ENCODE measurements around the gene PDE4D.
A peak's percentile ranks its signal among the peaks of the same experiment; 100 is the strongest.
"Not testable (repeated sequence)": the region's sequence is repeated elsewhere in the genome, so short reads cannot be mapped to it uniquely, and the experiment has no call there.

PDE4D gene

DNA sequence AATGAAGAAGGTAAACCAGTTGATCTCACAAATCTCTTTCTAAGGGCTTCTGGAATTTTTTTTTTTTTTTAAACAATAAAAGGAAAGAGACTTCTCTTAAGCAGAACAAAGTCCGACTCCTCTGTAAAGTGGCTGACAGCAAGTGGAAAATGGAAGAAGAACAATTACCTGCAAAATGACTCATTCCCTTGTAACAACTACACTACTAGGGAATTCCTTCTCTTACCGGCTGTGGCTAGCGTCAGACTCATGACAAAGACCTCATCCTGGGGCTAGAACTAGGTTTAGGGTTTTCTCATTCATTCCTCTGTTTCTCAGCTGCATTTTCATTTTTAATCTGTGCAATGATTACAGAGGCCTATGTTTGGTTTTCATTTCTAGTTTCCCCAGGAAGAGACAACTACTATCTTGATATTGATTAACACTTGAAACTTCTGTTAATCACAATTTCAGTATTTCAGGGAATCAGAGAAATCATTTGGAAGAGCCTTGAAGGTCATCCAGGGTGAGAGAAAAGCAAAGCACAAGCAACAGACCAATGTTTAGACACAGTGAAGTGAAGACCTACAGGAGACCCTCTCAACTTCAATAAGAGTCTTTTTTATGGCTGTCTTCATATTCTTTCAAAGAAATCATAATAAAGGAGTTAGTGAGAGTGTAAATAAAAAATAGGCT, 872.8 kb downstream of the PDE4D start:
- DNase-seq = no peak

DNA sequence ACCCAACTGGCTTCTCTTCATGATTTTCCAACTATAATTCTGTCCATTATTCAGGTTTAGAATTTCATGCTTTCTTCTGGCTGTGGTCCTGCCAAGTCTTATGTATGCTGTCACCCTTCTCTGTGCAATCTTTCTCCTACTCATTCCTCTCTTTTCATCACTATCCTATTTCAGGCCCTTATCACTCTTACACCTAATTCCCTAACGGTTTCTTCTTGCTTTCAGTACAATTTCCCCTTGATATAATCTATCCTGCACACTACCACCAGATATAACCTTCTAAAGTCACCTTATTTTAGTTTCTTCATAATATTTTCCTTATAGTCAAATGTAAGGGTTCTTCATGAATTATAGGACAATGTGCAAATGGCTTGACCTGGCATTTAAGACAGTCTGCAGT, 874.4 kb downstream of the PDE4D start:
- no peak for DNase-seq

DNA sequence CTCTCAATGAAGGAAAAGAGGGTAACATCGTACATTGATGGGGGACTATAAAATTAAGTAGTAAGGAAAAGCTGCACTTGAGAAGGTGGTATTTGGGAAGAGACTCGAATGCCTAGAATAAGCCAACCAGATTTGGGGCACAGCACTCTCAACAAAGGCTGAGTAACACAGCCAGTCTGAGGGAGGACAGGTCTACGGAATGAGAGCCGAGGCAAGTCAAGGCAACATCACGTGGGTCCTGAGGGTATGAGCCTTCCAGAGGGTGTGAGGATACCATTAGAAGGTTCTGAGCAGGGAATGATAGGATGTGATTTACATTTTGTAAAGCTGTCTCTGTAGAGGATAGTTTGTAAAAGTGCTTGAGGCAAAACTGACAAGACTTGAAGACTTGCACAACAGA, 876.6 kb downstream of the PDE4D start:
- no peak for DNase-seq

DNA sequence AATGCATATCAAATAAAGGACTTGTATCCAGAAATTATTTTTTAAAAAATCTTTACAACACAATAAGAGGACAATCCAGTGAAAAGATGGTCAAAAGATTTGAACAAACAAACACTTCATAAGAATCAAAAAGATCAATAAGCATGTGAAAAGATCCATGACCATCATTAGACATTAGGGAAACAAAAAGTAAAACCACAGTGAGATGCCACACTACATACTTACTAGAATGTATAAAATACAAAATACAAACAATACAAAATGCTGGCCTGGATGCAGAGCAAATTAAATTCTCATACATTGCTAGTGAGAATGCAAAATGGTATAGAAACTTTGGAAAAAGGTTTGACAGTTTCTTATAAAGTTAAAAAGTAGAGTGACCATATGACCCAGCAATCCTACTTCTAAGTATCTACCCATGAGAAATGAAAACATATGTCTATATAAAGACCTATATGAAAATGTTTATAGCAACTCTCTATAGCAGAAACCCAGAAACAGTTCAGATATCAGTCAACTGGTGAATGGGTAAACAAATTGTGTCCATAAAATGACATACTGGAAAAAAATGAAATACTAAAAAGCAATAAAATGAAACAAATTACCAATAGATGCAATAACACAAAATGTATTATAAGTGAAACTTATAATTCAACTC, 884.6 kb downstream of the PDE4D start:
- no peak for DNase-seq

- peak; percentile 41 for DNase-seq
Observed at GRCh38 chr5:59007460-59008063, 886.0 kb downstream of the PDE4D start.

GRCh38 chr5:59005934-59006701, 887.4 kb downstream of the PDE4D start:
- DNase-seq = no peak

DNA sequence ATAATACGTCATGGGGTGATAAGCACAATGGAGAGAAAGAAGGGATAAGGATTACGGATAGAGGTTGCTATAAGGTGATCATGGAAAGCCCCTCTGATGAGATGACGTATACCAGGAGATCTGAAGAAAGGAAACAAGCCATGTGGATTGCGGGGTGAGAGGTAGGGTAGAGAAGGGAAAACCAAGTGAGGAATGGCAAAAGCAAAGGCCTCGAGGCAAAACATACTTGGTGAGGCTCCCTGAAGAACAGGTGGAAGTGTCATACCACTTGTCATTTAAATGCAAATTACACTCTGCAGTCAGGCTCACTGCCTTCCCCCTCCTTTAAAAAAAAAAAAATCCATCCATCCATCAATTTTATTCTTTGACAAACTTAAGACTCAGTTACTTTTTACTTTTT, 889.9 kb downstream of the PDE4D start:
- no peak for DNase-seq

- DNase-seq = no peak
Observed at GRCh38 chr5:59003124-59003523, 890.4 kb downstream of the PDE4D start.

GRCh38 chr5:59002162-59002825, 891.2 kb downstream of the PDE4D start:
- no peak for DNase-seq

GRCh38 chr5:59001716-59002115, 891.8 kb downstream of the PDE4D start:
- no peak for DNase-seq

- DNase-seq = no peak
Observed at GRCh38 chr5:59001154-59001553, 892.4 kb downstream of the PDE4D start.

GRCh38 chr5:59000211-59000610, 893.3 kb downstream of the PDE4D start:
- no peak for DNase-seq

- no peak for DNase-seq
Observed at GRCh38 chr5:58999804-59000203, 893.7 kb downstream of the PDE4D start.

DNA sequence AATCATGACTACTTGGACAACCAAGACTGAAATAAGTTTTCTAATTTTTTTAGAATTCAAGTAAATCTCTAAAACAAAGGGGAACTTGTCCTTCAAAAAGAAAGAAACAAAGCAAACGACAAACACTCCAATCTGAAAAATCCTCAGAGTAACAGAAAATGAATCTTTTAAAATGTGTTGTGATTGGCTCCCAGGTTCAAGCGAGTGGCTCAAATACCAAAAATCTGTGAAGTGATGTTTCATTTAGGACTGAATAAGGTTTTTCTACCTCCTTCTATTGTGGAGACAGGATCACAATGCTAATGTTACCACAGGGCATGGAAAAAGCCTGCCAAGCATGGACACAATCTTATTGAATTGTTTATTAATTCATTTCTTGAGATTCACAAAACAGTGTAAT, 895.0 kb downstream of the PDE4D start:
- DNase-seq = no peak

DNA sequence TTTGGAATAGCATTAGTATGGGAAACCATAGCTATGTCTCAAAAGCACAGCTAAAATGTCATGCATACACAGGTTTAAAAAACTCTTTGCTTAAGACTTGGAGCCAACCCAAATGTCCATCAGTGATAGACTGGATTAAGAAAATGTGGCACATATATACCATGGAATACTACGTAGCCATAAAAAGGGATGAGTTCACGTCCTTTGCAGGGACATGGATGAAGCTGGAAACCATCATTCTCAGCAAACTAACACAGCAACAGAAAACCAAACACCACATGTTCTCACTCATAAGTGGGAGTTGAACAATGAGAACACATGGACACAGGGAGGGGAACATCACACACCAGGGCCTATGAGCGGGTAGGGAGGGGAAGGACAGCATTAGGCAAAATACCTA, 897.7 kb downstream of the PDE4D start:
- not testable (repeated sequence) for DNase-seq

DNA sequence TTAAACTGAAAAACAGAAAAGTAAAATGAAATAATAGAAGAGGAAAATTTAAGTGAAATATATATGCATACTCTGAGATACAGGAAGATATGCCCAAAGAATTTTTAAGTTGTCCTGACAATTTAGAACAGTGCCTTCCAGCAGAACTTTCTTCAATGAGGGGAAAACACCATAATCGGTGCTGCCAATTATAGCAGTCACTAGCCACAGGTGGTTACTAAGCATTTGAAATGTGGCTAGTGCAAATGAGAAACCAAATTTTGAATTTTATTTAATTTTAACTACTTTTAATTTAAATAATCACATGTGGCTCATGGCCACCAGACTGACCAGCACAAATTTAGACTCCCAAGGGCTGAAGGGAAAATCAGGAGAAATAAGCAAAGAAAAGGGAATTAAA, 900.1 kb downstream of the PDE4D start:
- no peak for DNase-seq

DNA sequence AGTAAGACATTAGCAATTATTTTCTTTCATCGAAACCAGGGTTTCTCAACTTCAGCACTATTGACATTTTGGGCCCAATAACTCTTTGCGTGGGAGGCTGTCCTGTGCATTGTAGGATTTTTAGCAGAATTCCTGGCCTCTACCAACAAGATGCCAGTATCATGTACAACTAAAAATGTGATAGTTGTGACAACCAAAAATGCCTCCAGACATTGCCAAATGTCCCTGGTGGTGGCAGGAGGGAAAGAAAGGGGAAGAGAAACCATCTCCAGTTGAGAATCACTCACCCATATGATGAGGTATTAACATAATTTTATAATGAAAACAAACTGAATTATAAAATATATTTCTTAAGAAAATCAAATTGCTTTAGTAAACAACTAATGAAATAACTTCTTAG, 904.6 kb downstream of the PDE4D start:
- no peak for DNase-seq

GRCh38 chr5:58987193-58987592, 906.3 kb downstream of the PDE4D start:
- no peak for DNase-seq

GRCh38 chr5:58986281-58986680, 907.2 kb downstream of the PDE4D start:
- no peak for DNase-seq

- no peak for DNase-seq
Observed at GRCh38 chr5:58985759-58986158, 907.8 kb downstream of the PDE4D start.

GRCh38 chr5:58985311-58985710, 908.2 kb downstream of the PDE4D start:
- DNase-seq = no peak

DNA sequence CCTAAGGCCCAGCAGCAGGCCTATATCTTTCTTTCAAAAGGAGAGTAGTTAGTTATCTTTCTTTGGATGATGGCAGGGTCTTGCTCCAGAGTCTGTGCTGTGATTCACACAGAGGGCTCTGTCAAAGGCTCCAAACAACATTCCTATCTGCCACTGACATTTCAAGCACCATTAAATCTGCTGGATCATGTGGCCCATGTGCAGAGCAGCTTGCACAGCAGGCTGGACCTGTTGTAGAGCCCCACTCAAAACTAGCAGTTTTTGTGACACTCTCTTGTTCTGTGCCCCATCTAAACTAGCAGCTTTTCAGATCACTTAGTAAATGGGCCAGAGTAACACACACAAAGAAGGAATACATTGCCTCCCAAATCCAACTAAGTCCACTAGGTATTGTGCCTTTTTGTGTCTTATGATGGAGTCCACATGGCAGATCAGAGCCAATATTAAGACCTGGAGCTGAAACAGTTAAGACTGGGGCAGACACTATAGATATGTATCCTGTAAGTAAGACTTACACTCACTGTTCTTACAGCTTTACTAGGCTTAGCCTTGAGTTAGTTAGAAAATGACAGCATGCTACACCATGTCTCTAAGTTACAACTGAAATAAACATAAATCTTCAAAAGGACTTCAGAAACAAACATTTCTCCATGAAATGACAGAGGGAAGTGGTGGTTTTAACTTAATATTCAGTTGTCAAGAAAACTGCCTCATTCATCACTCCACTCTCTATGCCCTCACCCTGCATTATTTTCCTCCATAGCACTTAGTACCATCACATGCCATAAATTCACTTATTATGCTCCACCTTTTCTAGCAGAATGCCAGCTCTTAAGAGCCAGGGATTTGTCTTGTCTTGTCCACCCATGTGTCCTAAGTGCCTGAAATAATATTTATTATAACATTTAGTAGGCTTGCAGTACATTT, 909.7 kb downstream of the PDE4D start:
- DNase-seq = no peak

Data from NCI-H1092 treated with DMSO at 0.1 percent for 48 hours (cell line).